ENCODE results near the gene MRM3. TPM values are rescaled to one million over a fixed set of nuclear protein-coding genes. Genes with fewer than 3 reads are reported as not detected.
"Not testable (repeated sequence)": the region's sequence is repeated elsewhere in the genome, so short reads cannot be mapped to it uniquely, and the experiment has no call there.

Gene MRM3
- total RNA-seq, 2 experiments from 2014 or later, result 43.2 to 47.2 TPM

DNA sequence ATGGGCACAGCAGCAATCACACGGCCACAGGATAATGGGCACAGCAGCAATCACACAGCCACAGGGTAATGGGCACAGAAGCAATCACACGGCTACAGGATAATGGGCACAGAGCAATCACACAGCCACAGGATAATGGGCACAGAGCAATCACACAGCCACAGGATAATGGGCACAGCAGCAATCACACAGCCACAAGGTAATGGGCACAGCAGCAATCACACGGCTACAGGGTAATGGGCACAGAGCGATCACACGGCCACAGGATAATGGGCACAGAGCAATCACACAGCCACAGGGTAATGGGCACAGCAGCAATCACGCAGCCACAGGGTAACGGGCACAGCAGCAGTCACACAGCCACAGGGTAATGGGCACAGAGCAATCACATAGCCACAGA lies 32.8 kb upstream of the MRM3 start:
- DNase-seq, H3K9me3 Mint-ChIP-seq, H3K27ac Mint-ChIP-seq, H3K27me3 Mint-ChIP-seq: not testable (repeated sequence)
- Mint-ChIP-seq H3K4me3 (peak overlapping the region; percentile 64), H3K36me3 (peaks cover 47% of the 10 kb centered on the region), H3K4me1 (peaks cover 20% of the 10 kb centered on the region)

DNA sequence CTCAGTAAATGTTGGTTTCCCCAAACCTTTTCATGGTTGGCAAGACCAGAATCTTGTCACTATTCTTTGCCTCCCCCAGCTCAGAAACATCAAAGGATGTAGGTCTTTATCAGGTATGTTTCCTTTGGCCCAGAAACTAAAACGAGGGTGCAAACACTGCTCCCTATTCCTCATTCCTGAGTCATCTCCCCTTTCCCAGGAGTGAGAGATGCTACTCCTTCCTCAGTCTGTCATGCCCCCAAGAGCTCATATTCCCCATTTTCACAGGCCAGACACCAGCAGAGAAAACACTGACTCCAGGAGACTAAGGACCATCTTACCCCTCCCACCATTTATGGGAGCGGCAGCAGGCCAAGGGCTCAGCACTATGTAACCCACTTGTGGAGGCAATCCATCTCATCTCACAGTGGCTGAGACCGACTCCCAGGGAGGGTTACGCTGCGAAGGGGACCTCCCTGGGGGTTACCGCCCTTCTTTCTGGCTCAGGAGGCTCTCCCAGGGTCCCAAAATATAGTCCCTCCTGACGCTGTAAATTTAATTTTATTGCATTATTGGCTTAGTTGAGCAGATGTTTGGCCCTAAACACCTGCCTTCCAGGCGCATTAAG lies 31.6 kb upstream of the MRM3 start:
- peaks cover 5% of the 10 kb centered on the region for H3K9me3 Mint-ChIP-seq
- H3K27ac Mint-ChIP-seq, result peak overlapping the region; percentile 96
- peaks cover 19% of the 10 kb centered on the region for H3K4me1 Mint-ChIP-seq
- no peak for DNase-seq
- H3K27me3 Mint-ChIP-seq, result no peaks in the 10 kb centered on the region
- peak overlapping the region; percentile 96 for H3K4me3 Mint-ChIP-seq
- peaks cover 44% of the 10 kb centered on the region for H3K36me3 Mint-ChIP-seq

DNA sequence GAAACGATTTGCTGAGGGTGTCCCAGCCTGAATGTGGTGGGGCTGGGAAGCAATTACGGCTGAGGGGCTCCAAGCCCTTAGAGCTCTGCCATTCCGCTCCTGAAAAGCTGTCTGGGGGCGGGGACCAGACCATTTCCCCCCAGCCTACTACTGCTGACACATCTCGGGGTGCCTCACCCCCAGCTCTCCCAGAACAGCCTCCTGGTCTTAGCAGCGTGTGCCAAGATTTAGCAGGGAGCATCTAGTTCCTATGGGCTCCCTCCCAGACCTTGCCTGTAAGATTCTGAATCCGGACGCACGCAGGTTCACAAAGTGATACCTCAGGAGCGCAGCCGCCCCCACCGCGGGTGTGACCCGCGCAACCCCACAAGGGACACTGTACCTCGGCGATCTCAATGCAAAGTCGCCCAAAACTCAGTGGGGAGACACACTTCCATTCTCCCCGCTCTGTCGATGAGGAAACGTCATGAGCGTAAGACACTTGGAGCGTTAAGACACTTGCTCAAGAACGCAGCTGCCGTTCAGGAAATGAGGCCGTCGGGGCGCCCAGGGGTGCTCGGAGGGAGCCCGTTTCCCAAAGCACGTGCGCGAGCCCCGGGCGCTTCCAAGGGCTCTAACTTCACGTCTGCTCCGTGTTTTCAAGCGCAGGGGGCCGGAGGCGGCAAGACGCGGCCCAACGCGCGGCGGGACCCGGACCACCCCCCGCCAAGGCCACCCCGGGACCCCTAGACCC lies 30.7 kb upstream of the MRM3 start:
- peak; percentile 59 for DNase-seq
- Mint-ChIP-seq H3K27me3 (no peaks in the 10 kb centered on the region), H3K27ac (peak overlapping the region; percentile 96), H3K9me3 (peaks cover 5% of the 10 kb centered on the region), H3K36me3 (peaks cover 47% of the 10 kb centered on the region), H3K4me1 (peaks cover 19% of the 10 kb centered on the region), H3K4me3 (peak overlapping the region; percentile 96)

DNA sequence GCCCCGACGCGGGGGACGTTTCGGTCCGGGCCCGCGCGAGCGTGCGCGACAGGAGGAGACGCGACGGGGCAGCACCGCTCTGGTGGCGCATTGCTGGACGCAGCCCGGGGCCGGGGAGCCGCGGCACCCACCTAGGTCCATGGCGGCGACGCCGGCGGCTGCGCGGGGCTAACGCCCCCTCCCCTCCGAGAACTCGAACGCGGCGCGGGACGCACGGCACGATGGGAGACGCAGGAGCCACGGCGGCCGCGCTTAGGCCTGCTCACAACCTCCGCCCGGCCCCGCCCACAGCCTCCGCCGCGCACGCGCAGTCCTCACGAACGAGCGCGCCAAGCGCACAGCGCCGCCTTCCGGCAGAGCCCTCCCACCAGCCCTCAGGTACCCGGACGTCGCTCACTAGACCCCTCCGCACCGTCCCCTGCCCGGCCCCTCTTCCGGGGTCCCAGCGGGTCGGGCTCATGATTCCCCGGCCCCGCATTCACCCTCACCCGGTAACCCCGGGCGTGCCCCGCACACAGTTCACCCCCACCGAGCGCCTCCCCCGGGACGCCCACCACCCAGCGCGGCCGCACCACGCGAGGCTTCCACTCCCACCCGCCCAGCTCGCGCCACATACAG lies 30.0 kb upstream of the MRM3 start, which contains the start of gene GEMIN4:
TSS of gene GEMIN4 (minus strand) at position 263 of the 618 bp plus-strand sequence. CDS start at position 141, 122 bp downstream.
- H3K36me3 Mint-ChIP-seq, result peaks cover 51% of the 10 kb centered on the region

DNA sequence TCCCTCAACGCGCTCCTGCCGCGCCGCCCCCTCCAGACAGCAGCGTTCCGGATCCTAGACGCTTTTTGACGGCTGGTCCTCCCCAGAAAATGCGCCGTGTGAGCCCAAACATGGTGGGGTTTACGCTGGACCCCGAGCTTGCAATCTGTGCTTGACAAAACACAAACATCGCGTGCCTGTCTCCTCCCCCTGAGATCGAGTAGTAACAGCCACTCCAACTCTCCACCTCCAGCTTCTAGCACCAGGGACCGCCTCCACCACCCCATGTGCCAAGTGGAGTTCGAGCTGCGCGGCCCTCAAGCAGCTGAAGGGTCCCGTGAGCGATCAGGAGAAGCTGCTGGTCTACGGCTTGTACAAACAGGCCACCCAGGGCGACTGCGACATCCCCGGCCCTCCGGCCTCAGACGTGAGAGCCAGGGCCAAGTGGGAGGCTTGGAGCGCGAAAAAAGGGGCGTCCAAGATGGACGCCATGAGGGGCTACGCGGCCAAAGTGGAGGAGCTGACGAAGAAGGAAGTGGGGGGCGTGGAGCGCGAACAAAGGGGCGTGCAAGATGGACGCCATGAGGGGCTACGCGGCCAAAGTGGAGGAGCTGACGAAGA lies 29.4 kb upstream of the MRM3 start:
- no peak for DNase-seq
- Mint-ChIP-seq H3K4me3 (peak overlapping the region; percentile 85), H3K36me3 (peaks cover 47% of the 10 kb centered on the region), H3K27ac (peak overlapping the region; percentile 94), H3K9me3 (peaks cover 5% of the 10 kb centered on the region), H3K27me3 (no peaks in the 10 kb centered on the region), H3K4me1 (peaks cover 19% of the 10 kb centered on the region)

More for the DNA sequence above, 30.0 kb upstream of the MRM3 start, which contains the start of gene GEMIN4:
- Mint-ChIP-seq H3K4me3 (peak within 1 kb of the TSS; percentile 96), H3K27me3 (no peaks in the 10 kb centered on the region), H3K4me1 (peaks cover 19% of the 10 kb centered on the region), H3K9me3 (peaks cover 5% of the 10 kb centered on the region), H3K27ac (peak within 1 kb of the TSS; percentile 96)
- DNase-seq, result peak; percentile 98

DNA sequence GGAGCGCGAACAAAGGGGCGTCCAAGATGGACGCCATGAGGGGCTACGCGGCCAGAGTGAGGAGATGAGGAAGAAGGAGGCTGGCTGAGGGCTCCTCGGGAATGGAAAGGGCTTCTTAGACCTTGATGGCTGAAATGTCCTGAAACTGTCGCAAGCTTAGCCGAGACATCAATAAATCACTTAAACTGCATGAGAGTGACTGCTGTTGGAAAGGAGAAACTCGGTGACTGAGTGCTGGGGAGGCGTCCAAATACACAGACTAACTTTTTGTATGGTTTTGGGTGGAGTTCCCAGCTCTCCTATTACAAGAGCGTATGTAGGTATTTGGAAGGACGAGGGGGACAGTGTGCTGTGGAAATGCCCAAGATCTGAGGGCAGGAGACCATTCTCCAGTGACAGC lies 28.7 kb upstream of the MRM3 start:
- Mint-ChIP-seq H3K4me3 (peak overlapping the region; percentile 36), H3K4me1 (peaks cover 16% of the 10 kb centered on the region), H3K27ac (peak overlapping the region; percentile 57), H3K36me3 (peaks cover 40% of the 10 kb centered on the region), H3K27me3 (no peaks in the 10 kb centered on the region), H3K9me3 (peaks cover 5% of the 10 kb centered on the region)
- no peak for DNase-seq

DNA sequence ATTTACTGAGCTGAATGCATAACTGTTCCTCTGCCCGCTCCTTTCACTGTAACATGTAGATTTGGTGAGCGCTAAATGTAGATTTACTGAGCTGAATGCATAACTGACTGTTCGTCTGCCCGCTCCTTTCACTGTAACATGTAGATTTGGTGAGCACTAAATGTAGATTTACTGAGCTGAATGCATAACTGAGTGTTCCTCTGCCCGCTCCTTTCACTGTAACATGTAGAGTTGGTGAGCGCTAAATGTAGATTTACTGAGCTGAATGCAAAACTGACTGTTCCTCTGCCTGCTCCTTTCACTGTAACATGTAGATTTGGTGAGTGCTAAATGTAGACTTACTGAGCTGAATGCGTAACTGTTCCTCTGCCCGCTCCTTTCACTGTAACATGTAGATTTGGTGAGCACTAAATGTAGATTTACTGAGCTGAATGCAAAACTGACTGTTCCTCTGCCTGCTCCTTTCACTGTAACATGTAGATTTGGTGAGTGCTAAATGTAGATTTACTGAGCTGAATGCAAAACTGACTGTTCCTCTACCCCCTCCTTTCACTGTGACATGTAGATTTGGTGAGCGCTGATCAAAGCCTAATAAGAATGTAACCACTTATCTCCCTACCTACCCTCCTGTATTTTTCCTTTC lies 26.7 kb upstream of the MRM3 start:
- H3K9me3 Mint-ChIP-seq, H3K4me3 Mint-ChIP-seq: not testable (repeated sequence)

DNA sequence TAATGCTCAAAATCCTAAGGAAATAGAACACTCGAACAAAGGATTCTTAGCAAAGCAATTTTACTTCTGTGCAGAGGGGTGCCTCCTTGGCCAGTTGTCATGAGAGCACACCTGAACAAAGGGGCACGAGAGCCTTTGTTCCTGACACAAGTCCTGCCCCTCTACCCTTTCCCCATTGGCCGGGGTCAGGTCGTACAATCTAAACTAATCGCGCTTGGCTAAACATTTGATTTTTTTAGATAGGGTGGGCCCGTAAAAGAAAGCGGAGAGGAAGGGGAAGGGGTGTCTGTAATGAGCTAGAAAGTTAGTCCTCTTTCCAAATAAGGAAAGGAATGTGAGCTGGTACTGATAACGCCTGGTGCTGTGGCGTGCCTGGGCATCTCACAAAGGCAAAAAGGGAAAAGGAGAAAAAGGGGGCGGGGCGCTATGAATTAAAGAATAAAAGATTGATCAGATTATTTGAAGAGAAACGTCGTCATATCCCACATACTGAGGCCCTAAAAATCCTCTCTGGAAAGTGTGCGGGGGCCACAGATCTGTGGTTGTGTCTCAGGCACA lies 26.1 kb upstream of the MRM3 start:
- not testable (repeated sequence) for H3K4me1 Mint-ChIP-seq, H3K4me3 Mint-ChIP-seq, DNase-seq, H3K27ac Mint-ChIP-seq, H3K27me3 Mint-ChIP-seq, H3K9me3 Mint-ChIP-seq
- peaks cover 21% of the 10 kb centered on the region for H3K36me3 Mint-ChIP-seq

More for the DNA sequence above, 26.7 kb upstream of the MRM3 start:
- peaks cover 26% of the 10 kb centered on the region for H3K36me3 Mint-ChIP-seq
- H3K27ac Mint-ChIP-seq, H3K27me3 Mint-ChIP-seq, H3K4me1 Mint-ChIP-seq, DNase-seq: not testable (repeated sequence)

DNA sequence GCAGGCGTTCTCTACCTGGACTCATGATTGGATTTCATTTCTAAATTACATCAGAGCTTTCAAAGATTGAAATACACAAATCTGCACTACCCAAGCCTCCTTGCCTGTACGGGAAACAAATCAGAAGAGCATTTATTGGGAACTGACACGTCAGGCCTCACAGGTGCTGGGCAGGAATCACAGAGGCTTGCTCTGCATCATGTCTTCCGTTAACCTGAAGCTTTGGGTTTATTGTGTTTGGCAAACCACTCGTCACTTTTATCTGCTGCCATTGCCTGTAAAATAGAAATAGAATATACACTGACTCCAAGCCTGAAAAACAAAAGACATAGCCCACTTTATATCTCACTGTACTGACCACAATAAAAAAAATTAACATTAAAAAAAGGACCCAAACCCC lies 22.2 kb upstream of the MRM3 start:
- H3K4me3 Mint-ChIP-seq, result no peak overlapping the region
- no peak for DNase-seq
- peaks cover 24% of the 10 kb centered on the region for H3K36me3 Mint-ChIP-seq
- no peaks in the 10 kb centered on the region for H3K4me1 Mint-ChIP-seq
- no peaks in the 10 kb centered on the region for H3K27me3 Mint-ChIP-seq
- no peaks in the 10 kb centered on the region for H3K9me3 Mint-ChIP-seq
- H3K27ac Mint-ChIP-seq, result no peak overlapping the region

DNA sequence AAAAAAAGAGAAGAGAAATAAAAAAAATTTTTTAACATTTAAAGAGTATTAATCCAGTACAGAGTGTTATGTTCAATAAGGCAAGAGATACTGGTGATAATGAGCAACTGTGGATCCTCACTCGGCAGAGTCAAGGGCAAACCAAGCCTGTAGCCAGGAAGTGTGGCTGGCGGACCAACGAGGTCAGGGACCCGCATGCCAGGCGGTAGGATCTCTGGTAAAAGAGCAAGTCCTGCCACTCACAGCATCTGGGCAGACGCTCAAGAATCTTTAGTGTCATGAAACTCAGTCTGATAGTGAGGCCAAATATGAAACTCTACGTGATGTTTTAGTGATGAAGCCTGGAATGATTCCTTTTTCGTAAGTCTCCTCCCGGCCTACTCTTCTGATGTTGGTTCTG lies 21.8 kb upstream of the MRM3 start:
- Mint-ChIP-seq H3K9me3 (no peaks in the 10 kb centered on the region), H3K4me3 (no peak overlapping the region), H3K27ac (no peak overlapping the region), H3K36me3 (peaks cover 28% of the 10 kb centered on the region), H3K4me1 (no peaks in the 10 kb centered on the region), H3K27me3 (no peaks in the 10 kb centered on the region)
- no peak for DNase-seq

DNA sequence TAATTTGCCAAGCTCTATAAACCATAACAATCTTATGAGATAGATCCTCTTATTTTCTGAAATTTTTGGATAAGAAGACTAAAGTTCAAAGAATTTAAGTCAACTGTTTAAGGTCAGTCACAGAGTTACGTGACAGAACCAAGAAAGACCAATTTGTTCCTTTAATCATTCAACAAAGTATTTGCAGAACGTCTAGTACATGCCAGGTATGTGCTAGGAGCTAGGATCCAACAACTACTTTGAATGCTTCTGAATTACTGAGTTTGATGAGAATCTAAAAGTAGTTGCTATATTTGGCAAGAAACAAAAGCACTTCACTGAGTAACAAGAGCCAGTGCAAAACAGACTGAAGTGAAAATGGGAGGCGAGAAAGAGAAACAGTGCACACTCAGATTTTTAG lies 15.1 kb upstream of the MRM3 start:
- H3K4me3 Mint-ChIP-seq, result no peak overlapping the region
- no peaks in the 10 kb centered on the region for H3K9me3 Mint-ChIP-seq
- peaks cover 33% of the 10 kb centered on the region for H3K36me3 Mint-ChIP-seq
- H3K27ac Mint-ChIP-seq, result no peak overlapping the region
- no peaks in the 10 kb centered on the region for H3K27me3 Mint-ChIP-seq
- no peak for DNase-seq
- no peaks in the 10 kb centered on the region for H3K4me1 Mint-ChIP-seq

DNA sequence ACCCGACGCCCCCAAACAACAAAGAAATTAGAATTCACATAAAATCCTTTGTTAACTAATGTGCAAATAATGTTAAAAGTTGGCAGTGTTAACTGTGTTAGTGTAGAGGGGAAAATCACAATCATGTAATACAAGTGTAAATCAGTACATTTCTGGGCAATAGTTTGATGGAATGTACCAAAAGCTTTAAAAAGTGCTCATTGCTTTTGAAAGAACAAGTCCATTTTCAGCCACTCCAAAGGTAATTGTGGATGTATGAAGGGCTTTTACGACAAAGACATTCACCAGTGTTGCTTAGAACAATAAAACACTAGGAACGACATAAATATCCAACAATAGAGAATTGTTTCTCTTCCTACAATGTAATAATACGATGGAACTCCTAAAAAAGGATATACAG lies 9.1 kb upstream of the MRM3 start:
- peaks cover 52% of the 10 kb centered on the region for H3K36me3 Mint-ChIP-seq
- peaks cover 25% of the 10 kb centered on the region for H3K4me1 Mint-ChIP-seq
- no peak overlapping the region for H3K4me3 Mint-ChIP-seq
- no peak overlapping the region for H3K27ac Mint-ChIP-seq
- DNase-seq, result no peak
- no peaks in the 10 kb centered on the region for H3K27me3 Mint-ChIP-seq
- no peaks in the 10 kb centered on the region for H3K9me3 Mint-ChIP-seq

DNA sequence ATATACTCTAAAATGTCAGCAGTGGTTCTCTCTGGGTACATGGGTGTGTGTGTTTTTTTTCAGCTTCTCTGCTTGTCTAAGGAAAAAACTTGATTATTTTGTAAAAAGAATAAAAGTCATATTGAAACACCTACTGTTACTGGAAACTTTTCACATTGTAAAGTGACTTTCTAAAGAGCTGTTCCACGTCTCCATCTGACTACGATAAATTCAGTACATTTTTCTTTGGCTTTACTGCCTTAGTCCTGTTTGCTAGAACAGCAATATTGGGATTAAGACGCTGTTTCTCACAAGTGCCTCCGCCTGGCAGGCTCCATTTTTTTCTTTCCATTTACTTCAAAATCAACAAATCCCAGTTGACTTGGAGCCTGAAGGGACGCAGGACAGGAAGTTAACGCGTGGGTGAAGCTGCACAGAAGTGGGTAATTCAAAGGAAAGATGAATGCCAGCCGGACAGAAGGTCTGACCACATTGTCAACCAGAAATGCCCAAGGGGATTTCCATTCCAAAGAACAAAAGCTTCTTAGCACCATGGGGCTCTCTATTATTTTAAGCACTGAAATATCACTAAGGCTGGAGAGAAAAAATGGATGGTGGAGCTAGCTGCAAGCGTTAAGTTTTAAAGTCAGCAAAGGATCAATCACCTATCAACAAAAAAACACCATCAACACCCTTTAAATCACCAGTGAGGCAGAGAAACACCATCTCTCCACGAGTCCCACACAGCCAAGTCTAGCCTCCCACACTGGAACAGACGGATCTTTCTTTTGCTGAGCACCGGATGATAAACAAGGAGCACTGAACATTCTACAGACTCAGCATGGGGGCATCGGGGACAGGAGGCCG lies 8.5 kb upstream of the MRM3 start:
- H3K4me1 Mint-ChIP-seq, result peaks cover 29% of the 10 kb centered on the region

DNA sequence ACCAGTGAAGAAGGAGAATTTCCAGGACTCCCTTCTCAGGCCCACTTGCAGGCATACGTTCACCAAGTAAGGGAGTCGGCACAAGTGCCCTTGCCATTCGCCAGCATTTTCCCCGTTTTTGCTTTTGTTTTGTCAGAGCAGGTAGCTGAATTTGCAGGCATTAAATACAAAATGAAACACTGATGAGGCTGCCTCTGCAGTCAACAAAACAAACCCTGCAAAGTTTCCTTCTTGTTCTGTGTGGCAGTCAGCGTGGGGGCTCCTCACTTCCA lies 7.9 kb upstream of the MRM3 start:
- H3K36me3 Mint-ChIP-seq, result peaks cover 47% of the 10 kb centered on the region

More for the DNA sequence above, 8.5 kb upstream of the MRM3 start:
- Mint-ChIP-seq H3K4me3 (peak overlapping the region; percentile 5), H3K27me3 (no peaks in the 10 kb centered on the region), H3K27ac (peak overlapping the region; percentile 86), H3K9me3 (no peaks in the 10 kb centered on the region), H3K36me3 (peaks cover 51% of the 10 kb centered on the region)
- DNase-seq, result peak; percentile 33

More for the DNA sequence above, 7.9 kb upstream of the MRM3 start:
- no peak for DNase-seq
- H3K27ac Mint-ChIP-seq, result peak overlapping the region; percentile 86
- peak overlapping the region; percentile 5 for H3K4me3 Mint-ChIP-seq
- H3K4me1 Mint-ChIP-seq, result peaks cover 31% of the 10 kb centered on the region
- no peaks in the 10 kb centered on the region for H3K9me3 Mint-ChIP-seq
- no peaks in the 10 kb centered on the region for H3K27me3 Mint-ChIP-seq
